HG03066 (cell line): Measurements from ENCODE around the gene FAM177A1.

Source experiments
- ATAC-seq: cut with Tn5 transposase; IDR thresholded peaks from one replicate; pipeline ENCODE4 v1.9.1; 2021; ENCODE audit warnings: low read depth; ENCODE audit not compliant: unreplicated experiment

Gene FAM177A1

DNA sequence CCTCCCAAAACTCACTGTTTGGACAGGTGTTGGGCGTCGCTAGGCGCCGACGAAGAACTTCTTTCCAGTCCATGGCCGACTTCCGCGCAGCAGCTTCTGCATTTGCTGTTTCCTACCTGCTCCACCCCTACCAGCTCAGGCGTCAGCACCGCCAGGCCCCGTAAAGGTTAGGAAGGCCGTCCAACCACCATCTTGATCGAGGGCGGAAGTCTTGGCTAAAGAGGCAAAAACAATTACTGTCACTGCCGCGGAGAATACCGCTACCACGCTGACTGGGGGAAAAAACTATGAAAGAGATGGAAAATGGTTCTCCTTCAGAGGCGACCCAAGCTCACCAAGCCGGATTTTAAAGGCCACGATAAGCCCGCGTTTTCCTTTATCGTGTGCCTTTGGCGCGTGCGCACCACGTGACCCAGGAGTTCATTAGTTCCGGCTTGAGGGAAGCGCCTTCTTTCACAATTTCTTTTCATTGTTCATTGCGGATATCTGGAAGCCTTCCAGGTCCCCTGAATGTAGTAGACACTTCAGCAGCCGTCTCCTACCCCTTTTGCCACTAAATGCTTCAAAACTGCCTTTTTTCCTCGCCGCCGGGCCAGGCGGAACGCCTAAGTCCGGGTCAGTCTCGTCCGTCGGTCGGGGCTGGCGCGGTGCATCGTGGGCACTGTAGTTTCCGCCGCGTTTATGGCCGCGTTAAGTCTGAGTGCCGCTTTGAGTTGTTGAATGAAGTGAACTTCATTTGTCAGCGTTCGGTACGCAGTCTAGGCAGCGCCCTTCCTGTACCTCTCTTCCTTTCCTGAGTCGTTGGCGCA, 76.0 kb downstream of the FAM177A1 start, which contains the start of the genes PPP2R3C and PRORP:
Gene PPP2R3C, minus strand, starts transcription at position 104 of the 809 bp plus-strand sequence. Its CDS starts 31 bp downstream, at position 73.
Gene PRORP, plus strand, starts transcription at position 666 of the 809 bp plus-strand sequence. CDS start 694 bp downstream, outside the sequence.
- ATAC-seq: peak; percentile 86

DNA sequence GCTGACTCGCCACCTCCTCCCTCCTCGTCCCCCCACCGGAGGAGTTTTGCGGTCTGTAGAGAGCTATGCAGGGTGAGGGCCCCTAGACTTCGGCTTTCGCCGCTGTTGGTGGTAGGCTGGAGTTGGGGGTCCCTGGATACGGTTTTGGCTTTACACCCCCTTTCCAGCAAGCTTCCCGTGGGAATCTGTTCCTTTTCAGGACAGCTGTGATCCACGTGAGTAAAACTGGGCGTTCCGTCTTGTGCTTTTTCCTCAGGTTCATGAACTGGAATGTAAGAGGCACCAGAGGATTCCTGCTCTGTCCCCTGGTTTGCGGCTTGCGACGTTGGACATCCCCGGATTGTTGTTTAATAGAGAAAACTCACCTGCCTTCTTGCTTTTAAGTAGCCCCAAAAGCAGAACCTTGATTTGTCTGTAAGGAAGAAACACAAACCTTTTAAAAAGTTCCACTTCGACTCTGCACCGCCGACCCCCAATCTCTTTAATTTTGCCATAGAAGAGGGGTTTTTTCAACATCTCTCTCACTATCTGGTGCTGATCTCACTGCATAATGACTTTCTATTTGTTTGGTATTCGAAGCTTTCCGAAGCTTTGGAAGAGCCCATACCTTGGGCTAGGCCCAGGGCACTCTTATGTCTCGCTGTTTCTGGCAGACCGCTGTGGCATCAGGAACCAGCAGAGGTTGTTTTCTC, 76.8 kb downstream of the FAM177A1 start:
- ATAC-seq: no peak

DNA sequence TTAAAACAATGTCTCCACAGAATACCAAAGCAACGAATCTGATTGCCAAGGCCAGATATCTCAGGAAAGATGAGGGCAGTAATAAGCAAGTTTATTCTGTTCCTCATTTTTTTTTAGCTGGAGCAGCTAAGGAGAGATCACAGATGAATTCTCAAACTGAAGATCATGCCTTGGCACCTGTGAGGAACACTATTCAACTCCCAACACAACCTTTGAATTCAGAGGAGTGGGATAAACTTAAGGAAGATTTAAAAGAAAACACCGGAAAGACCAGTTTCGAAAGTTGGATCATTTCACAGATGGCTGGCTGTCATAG, 77.3 kb downstream of the FAM177A1 start:
- no peak for ATAC-seq

DNA sequence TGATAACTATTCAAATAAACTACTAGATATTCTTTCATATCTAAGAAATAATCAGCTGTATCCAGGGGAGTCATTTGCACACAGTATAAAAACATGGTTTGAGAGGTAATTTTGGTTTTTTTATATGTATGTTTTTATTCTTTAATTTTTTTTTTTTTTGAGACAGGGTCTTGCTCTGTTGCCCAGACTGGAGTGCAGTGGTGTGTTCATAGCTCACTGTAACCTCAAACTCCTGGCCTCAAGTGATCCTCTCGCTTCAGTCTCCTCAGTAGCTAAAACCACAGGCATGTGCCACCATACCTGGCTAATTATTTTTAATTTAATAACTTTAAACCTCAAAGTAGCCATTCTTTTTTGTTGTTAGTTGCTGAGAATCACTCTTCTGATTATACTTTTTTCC, 78.1 kb downstream of the FAM177A1 start:
- no peak for ATAC-seq
